Measurements from ENCODE around the gene TMEM191C.

DNA sequence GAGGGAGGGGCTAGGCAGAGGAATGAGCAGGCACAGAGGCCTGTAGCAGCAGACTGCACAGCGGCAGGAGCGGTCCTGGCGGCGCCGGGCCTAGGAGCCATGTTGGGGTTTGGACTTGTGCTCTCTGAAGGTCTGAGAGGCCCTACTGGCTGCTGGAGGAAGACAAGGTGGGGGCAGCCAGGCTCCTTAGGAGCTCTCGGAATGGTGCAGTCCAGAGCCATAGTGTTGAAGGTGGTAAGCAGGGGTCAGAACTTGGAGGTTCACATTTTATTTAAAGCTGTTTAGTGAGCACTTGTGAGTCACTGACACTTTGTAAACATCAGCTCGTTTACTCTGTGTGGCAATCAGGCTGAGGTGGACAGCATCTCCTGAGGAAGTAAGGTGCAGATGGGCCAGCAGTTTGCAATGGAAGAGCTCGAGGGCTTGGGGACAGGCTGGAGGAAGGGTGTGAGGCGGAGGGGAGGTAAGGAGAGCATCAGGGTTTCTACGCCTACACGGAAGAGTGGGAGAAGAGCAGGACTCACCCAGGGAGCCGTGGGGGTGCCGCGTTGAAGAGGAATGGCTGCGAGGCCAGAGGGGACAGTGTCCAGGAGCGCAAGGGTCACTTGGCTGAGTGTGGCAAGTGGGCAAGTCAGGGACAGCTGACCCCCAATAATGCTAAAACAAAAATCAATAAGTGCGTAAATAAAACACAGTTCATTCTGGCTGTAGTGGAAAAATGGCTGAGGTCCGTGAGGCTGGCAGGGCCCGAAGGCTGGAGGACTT lies 10.0 kb upstream of the TMEM191C start:
- TF ChIP-seq ZNF274 (IDR thresholded peaks at IDR 0.05; ENCODE audit: low read depth, low read length): no peak
- TF ChIP-seq SUZ12 (IDR thresholded peaks at IDR 0.05; ENCODE audit: extremely low read depth, insufficient read depth, insufficient read length): no peak
